CD4-positive, alpha-beta T cell (primary cell): ENCODE measurements around the gene APOB. TPM values are rescaled to one million over a fixed set of nuclear protein-coding genes. Genes with fewer than 3 reads are reported as not detected.

Experiments used
- ATAC-seq: fragments of 200-7000 bp; cut with Tn5 transposase; one replicate; pipeline ENCODE4 v1.10.0; 2022; ENCODE audit warnings: mild to moderate bottlenecking; ENCODE audit not compliant: poor library complexity
- CTCF ChIA-PET: fragments of 350-600 bp; sonication (Branson Sonifier 250); formaldehyde crosslinking; loops from one replicate; lab custom pipeline; 2021; ENCODE audit warnings: antibody characterized with exemption, inconsistent platforms; lab: Charles Lee
- POLR2A ChIA-PET: fragments of 350-600 bp; sonication (Branson Sonifier 250); formaldehyde crosslinking; loops from one replicate; lab custom pipeline; 2021; ENCODE audit warnings: antibody characterized with exemption, inconsistent platforms; lab: Charles Lee
- DNase-seq, 14 experiments: peaks; one replicate each; pipeline ENCODE4 v3.0.0-alpha.2; 2013 to 2020; ENCODE audit warnings: mixed read lengths in 2 of 14
- H3K27ac ChIP-seq, 2 donors: one replicate each; pipeline versions ENCODE4 v1.5.1 to v1.7.0; 2013; ENCODE audit warnings: low read length in 2 of 2, low read depth in 1 of 2, mild to moderate bottlenecking in 1 of 2
- H3K27me3 ChIP-seq, 2 experiments: 1 replicate in 1 of 2; 2 replicates in 1 of 2; pipeline versions ENCODE4 v1.6.1 to v1.7.0; 2013; ENCODE audit warnings: low read length in 2 of 2, control low read depth in 1 of 2, mild to moderate bottlenecking in 1 of 2, moderate library complexity in 1 of 2; ENCODE audit not compliant: insufficient read depth in 2 of 2, control insufficient read depth in 1 of 2
- H3K36me3 ChIP-seq: one replicate; pipeline ENCODE4 v1.6.1; 2013; ENCODE audit warnings: low read length, control low read depth; ENCODE audit not compliant: insufficient read depth
- H3K4me1 ChIP-seq: one replicate; pipeline ENCODE4 v1.6.1; 2013; ENCODE audit warnings: low read length, control low read depth; ENCODE audit not compliant: insufficient read depth
- H3K4me3 ChIP-seq: one replicate; pipeline ENCODE4 v1.5.1; 2013; ENCODE audit warnings: mild to moderate bottlenecking, low read length, moderate library complexity
- H3K9me3 ChIP-seq, 2 experiments: 1 replicate in 1 of 2; 2 replicates in 1 of 2; pipeline versions ENCODE4 v1.6.1 to v1.7.0; 2013; ENCODE audit warnings: low read length in 2 of 2, mild to moderate bottlenecking in 2 of 2, control low read depth in 1 of 2, moderate library complexity in 1 of 2; ENCODE audit not compliant: control insufficient read depth in 1 of 2, insufficient read depth in 1 of 2
- H3K27ac Mint-ChIP-seq: one replicate; pipeline ENCODE4 v1.8.0; 2020; ENCODE audit warnings: mixed read lengths
- H3K27me3 Mint-ChIP-seq: one replicate; pipeline ENCODE4 v1.8.0; 2021; ENCODE audit warnings: mixed read lengths
- H3K36me3 Mint-ChIP-seq: one replicate; pipeline ENCODE4 v1.8.0; 2021; ENCODE audit warnings: low read depth, mixed read lengths
- H3K4me1 Mint-ChIP-seq: one replicate; pipeline ENCODE4 v1.8.0; 2021; ENCODE audit warnings: low read depth, mixed read lengths
- H3K4me3 Mint-ChIP-seq: one replicate; pipeline ENCODE4 v1.8.0; 2020; ENCODE audit warnings: mild to moderate bottlenecking, mixed read lengths
- H3K9me3 Mint-ChIP-seq: one replicate; pipeline ENCODE4 v1.8.0; 2020; ENCODE audit warnings: mixed read lengths
- CTCF ChIP-seq: fragments of 200-600 bp; IDR thresholded peaks from one replicate; pipeline ENCODE4 v1.8.0; 2022; ENCODE audit warnings: antibody characterized with exemption, mild to moderate bottlenecking
- intact Hi-C, 2 experiments: fragments of 100-400 bp; cut with DNase I in 1 of 2; cut with micrococcal nuclease in 1 of 2; formaldehyde crosslinking; loops; one replicate each; pipeline versions ENCODE4 v1.15.1 to v1.9.0; 2023 to 2025; cut with DNase I, micrococcal nuclease
- total RNA-seq, 174 experiments: library from RNA in 2 of 174; stranded (reverse) in 2 of 174; gene quantifications; one replicate each; pipeline ENCODE4 v1.2.3 and lab custom pipeline; 2021 to 2026

APOB gene
- total RNA-seq, 2 experiments from 2014 or later = not detected

GRCh38 chr2:21084401-21084800 is 40.5 kb upstream of the APOB start:
- TF ChIP-seq CTCF = no peak
- Histone ChIP-seq H3K27me3 (no peaks in the 10 kb centered on the region), H3K36me3 (no peaks in the 10 kb centered on the region), H3K4me1 (no peaks in the 10 kb centered on the region), H3K27ac (no peak overlapping the region), H3K9me3 (no peaks in the 10 kb centered on the region), H3K4me3 (no peak overlapping the region)
- peaks cover 5% of the 10 kb centered on the region for H3K27me3 Mint-ChIP-seq
- H3K4me3 Mint-ChIP-seq = no peak overlapping the region
- DNase-seq (no peak), ATAC-seq (no peak)
- H3K36me3 Mint-ChIP-seq = no peaks in the 10 kb centered on the region
- no peaks in the 10 kb centered on the region for H3K4me1 Mint-ChIP-seq
- POLR2A ChIA-PET = no interaction called here
- H3K27ac Mint-ChIP-seq = no peak overlapping the region
- H3K9me3 Mint-ChIP-seq = no peaks in the 10 kb centered on the region
- CTCF ChIA-PET = no interaction called here
- intact Hi-C loops = no loop called here

GRCh38 chr2:21083482-21083881 is 39.6 kb upstream of the APOB start:
- H3K36me3 Mint-ChIP-seq = no peaks in the 10 kb centered on the region
- H3K27ac Mint-ChIP-seq = no peak overlapping the region
- H3K9me3 Mint-ChIP-seq = peaks cover under 1% of the 10 kb centered on the region
- no peaks in the 10 kb centered on the region for H3K4me1 Mint-ChIP-seq
- no peak overlapping the region for H3K27ac ChIP-seq
- H3K27me3 ChIP-seq = no peaks in the 10 kb centered on the region
- no peaks in the 10 kb centered on the region for H3K4me1 ChIP-seq
- intact Hi-C loops = no loop called here
- no peak overlapping the region for H3K4me3 ChIP-seq
- ChIA-PET CTCF (no interaction called here), POLR2A (no interaction called here)
- ATAC-seq (no peak), DNase-seq (no peak)
- no peaks in the 10 kb centered on the region for H3K36me3 ChIP-seq
- H3K27me3 Mint-ChIP-seq = peaks cover 5% of the 10 kb centered on the region
- no peak for TF ChIP-seq CTCF
- no peaks in the 10 kb centered on the region for H3K9me3 ChIP-seq
- no peak overlapping the region for H3K4me3 Mint-ChIP-seq

- peaks cover 4% of the 10 kb centered on the region for H3K9me3 Mint-ChIP-seq
- H3K27me3 Mint-ChIP-seq = peaks cover 8% of the 10 kb centered on the region
Observed at GRCh38 chr2:21078296-21078695, 34.4 kb upstream of the APOB start.

More at GRCh38 chr2:21078296-21078695, 34.4 kb upstream of the APOB start:
- Histone ChIP-seq H3K36me3 (no peaks in the 10 kb centered on the region), H3K9me3 (no peaks in the 10 kb centered on the region), H3K4me1 (no peaks in the 10 kb centered on the region), H3K27ac (no peak overlapping the region), H3K27me3 (no peaks in the 10 kb centered on the region), H3K4me3 (no peak overlapping the region)
- Mint-ChIP-seq H3K4me3 (no peak overlapping the region), H3K27ac (no peak overlapping the region), H3K36me3 (no peaks in the 10 kb centered on the region), H3K4me1 (no peaks in the 10 kb centered on the region)
- intact Hi-C loops = no loop called here
- TF ChIP-seq CTCF = no peak
- CTCF ChIA-PET = no interaction called here
- no peak for ATAC-seq
- POLR2A ChIA-PET = no interaction called here
- DNase-seq = no peak
